RWPE2 (cell line): Measurements from ENCODE around the gene SCD5.

ENCODE experiments used
- ATAC-seq: fragments of 200-7000 bp; cut with Tn5 transposase; 3 replicates; pipeline ENCODE4 v1.9.1; 2021; ENCODE audit warnings: low read depth
- DNase-seq: peaks from one replicate; pipeline ENCODE4 v3.0.0-alpha.2; 2020; ENCODE audit warnings: low spot score
- H3K27ac ChIP-seq: fragments of 450-650 bp; 2 replicates; pipeline ENCODE4 v1.5.1; 2017; ENCODE audit warnings: mild to moderate bottlenecking; ENCODE audit not compliant: poor library complexity, severe bottlenecking
- H3K27me3 ChIP-seq: fragments of 250-450 bp; sonication (Bioruptor Pico); 2 replicates; pipeline ENCODE4 v1.5.1; 2021; ENCODE audit warnings: mild to moderate bottlenecking, moderate library complexity; ENCODE audit not compliant: insufficient read depth, poor library complexity, severe bottlenecking
- H3K36me3 ChIP-seq: fragments of 250-450 bp; sonication (Bioruptor Pico); 2 replicates; pipeline ENCODE4 v1.5.1; 2020; ENCODE audit warnings: low read depth, mild to moderate bottlenecking, moderate library complexity
- H3K4me1 ChIP-seq: fragments of 250-450 bp; sonication (Bioruptor Pico); 2 replicates; pipeline ENCODE4 v1.5.1; 2021; ENCODE audit warnings: mild to moderate bottlenecking, moderate library complexity; ENCODE audit not compliant: insufficient read depth, poor library complexity, severe bottlenecking
- H3K4me3 ChIP-seq: fragments of 250-450 bp; sonication (Bioruptor Pico); 2 replicates; pipeline ENCODE4 v1.5.1; 2021; ENCODE audit warnings: mild to moderate bottlenecking, moderate library complexity; ENCODE audit not compliant: severe bottlenecking
- H3K9me3 ChIP-seq: fragments of 250-450 bp; sonication (Bioruptor Pico); 2 replicates; pipeline ENCODE4 v1.5.1; 2021; ENCODE audit warnings: mild to moderate bottlenecking, moderate library complexity; ENCODE audit not compliant: severe bottlenecking
- CTCF ChIP-seq: fragments of 450-650 bp; IDR thresholded peaks from one replicate; pipeline ENCODE4 v1.5.1; 2017; ENCODE audit warnings: mild to moderate bottlenecking, moderate library complexity; ENCODE audit not compliant: poor library complexity, severe bottlenecking

SCD5 gene

GRCh38 chr4:82644734-82645126, 153.9 kb downstream of the SCD5 start:
- no peak for DNase-seq
- no peaks in the 10 kb centered on the region for H3K9me3 ChIP-seq
- H3K36me3 ChIP-seq = no peaks in the 10 kb centered on the region
- H3K4me1 ChIP-seq = no peaks in the 10 kb centered on the region
- no peak; the same call in 2 of the 3 replicates for ATAC-seq
- no peak for TF ChIP-seq CTCF
- H3K4me3 ChIP-seq = no peak overlapping the region
- H3K27me3 ChIP-seq = no peaks in the 10 kb centered on the region
- H3K27ac ChIP-seq = no peak overlapping the region

DNA sequence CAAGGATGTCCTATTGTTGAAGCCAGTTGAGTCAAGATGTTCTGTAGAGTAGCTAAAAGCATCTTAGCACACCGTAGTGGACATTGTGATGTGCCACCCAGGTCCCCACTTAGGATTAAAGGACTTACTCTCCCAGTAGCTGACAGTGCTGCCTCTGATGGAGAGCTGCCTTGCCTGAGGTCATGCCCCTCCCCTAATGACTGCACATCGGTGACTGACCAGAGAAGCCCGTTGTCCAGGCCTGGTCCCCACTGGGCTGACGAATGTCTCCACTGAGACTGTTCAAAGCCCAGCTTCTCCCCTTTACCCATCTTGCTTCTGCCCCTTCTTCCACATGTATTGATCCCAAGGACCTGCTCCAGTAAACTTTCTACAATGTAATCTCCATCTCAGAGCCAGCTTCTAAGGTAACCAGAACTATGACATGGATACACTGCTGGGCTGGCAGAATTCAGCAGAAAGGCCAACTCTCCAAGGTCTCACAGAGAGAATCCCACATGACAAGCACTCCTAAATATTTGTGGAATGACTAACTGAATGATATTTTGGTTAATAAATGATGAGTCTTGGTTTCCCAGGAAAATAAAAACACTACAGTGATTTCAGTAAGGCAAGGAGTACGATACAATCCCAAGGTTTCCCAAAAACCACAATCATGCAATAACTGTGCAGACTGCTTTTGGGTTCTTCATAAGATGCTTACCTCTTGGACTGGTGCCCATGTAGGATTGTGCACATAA, 154.4 kb downstream of the SCD5 start:
- Histone ChIP-seq H3K27me3 (no peaks in the 10 kb centered on the region), H3K27ac (no peak overlapping the region), H3K4me3 (no peak overlapping the region), H3K4me1 (no peaks in the 10 kb centered on the region), H3K9me3 (no peaks in the 10 kb centered on the region), H3K36me3 (no peaks in the 10 kb centered on the region)
- TF ChIP-seq CTCF = no peak
- peak; percentile 49; the same call in 2 of the 3 replicates for ATAC-seq
- no peak for DNase-seq

DNA sequence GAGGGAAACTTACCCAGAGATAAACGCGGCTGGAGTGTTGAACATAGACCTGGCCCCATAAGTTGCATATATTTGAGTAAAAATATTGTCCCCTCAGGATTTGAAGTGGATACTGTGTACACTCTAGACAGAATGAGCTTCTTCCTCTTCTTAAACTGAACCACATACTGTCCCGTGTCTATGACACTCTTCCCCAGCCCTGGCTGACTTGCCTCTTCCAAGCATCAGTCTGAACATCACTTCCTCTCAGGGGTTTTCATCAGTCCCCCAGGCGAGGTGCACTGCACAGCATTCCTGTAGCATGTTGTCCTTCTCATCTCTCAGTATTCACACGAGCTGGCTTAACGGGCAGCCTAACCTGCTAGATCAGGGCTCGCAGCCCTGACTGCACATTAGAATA, 156.3 kb downstream of the SCD5 start:
- H3K4me1 ChIP-seq = no peaks in the 10 kb centered on the region
- DNase-seq (no peak), ATAC-seq (no peak)
- H3K36me3 ChIP-seq = no peaks in the 10 kb centered on the region
- no peak overlapping the region for H3K4me3 ChIP-seq
- no peak overlapping the region for H3K27ac ChIP-seq
- H3K9me3 ChIP-seq = no peaks in the 10 kb centered on the region
- TF ChIP-seq CTCF = no peak
- H3K27me3 ChIP-seq = no peaks in the 10 kb centered on the region

DNA sequence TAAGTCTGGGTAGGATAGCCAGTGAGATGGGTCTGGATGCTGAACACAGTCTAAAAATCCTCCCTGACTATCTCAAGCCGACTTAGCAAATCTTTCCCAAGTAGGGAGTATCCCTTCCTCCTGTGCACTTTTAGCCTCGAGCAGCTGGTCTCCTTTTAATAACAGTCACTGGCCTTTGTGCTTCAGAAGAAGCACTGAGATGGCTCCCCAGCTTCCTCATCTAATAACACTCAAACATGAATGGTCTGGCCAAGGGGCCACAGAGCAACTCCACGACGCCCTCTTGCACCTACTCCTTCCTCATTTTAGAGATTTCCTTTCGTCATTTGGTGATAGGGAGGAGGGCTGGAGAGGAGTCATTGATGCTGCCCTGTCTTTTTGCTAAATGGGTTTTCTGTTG, 158.1 kb downstream of the SCD5 start:
- Histone ChIP-seq H3K27ac (no peak overlapping the region), H3K9me3 (no peaks in the 10 kb centered on the region), H3K36me3 (no peaks in the 10 kb centered on the region), H3K4me3 (no peak overlapping the region), H3K4me1 (no peaks in the 10 kb centered on the region), H3K27me3 (no peaks in the 10 kb centered on the region)
- TF ChIP-seq CTCF = no peak
- ATAC-seq (no peak), DNase-seq (no peak)

DNA sequence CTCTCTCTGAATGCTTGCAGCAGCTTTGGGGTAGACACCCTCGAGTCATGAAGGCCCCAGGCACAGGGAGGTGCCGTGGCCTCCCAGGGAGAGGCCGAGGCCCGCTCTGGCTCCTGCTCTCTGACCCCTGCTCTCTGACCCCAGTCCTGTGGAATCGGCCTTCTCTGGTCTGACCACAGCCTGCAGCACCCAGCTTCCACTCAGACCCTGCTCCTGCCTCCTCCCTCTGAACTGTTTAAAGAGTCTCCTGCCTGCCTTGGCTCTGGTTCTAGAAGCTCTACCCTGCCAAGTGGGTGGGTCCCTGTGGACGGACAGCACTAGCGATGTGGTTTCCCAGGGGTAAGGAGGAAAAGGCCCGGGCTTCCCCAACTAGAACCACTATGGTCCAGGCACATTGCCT, 158.6 kb downstream of the SCD5 start:
- Histone ChIP-seq H3K27me3 (no peaks in the 10 kb centered on the region), H3K36me3 (no peaks in the 10 kb centered on the region), H3K27ac (no peak overlapping the region), H3K9me3 (no peaks in the 10 kb centered on the region), H3K4me1 (no peaks in the 10 kb centered on the region), H3K4me3 (no peak overlapping the region)
- no peak for ATAC-seq
- DNase-seq = no peak
- TF ChIP-seq CTCF = no peak
